Thyroid gland (tissue), 4 donors: Measurements from ENCODE around the gene SLC12A3.

Source experiments
- POLR2A ChIP-seq, 2 donors: fragments of 450-650 bp; IDR thresholded peaks; one replicate each; pipeline ENCODE4 v1.6.1; 2017; ENCODE audit warnings: antibody characterized with exemption in 2 of 2, mild to moderate bottlenecking in 2 of 2, moderate library complexity in 1 of 2
- TF ChIP-seq, protein P1 (sequence below), 6 experiments: fragments of 200-600 bp in 3 of 6; fragments of 450-650 bp in 3 of 6; sonication (generic) in 3 of 6; IDR thresholded peaks; one replicate each; pipeline ENCODE4 v1.5.1; 2016 to 2019; ENCODE audit warnings: antibody characterized with exemption in 6 of 6, mild to moderate bottlenecking in 2 of 6, inconsistent platforms in 1 of 6, moderate library complexity in 1 of 6

GRCh38 chr16:56892705-56893104, 27.7 kb downstream of the SLC12A3 start:
- TF ChIP-seq, protein P1, sequence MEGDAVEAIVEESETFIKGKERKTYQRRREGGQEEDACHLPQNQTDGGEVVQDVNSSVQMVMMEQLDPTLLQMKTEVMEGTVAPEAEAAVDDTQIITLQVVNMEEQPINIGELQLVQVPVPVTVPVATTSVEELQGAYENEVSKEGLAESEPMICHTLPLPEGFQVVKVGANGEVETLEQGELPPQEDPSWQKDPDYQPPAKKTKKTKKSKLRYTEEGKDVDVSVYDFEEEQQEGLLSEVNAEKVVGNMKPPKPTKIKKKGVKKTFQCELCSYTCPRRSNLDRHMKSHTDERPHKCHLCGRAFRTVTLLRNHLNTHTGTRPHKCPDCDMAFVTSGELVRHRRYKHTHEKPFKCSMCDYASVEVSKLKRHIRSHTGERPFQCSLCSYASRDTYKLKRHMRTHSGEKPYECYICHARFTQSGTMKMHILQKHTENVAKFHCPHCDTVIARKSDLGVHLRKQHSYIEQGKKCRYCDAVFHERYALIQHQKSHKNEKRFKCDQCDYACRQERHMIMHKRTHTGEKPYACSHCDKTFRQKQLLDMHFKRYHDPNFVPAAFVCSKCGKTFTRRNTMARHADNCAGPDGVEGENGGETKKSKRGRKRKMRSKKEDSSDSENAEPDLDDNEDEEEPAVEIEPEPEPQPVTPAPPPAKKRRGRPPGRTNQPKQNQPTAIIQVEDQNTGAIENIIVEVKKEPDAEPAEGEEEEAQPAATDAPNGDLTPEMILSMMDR (IDR thresholded peaks at IDR 0.05): no peak
- TF ChIP-seq POLR2A (IDR thresholded peaks at IDR 0.05): no peak
